Stimulated activated CD4-positive, alpha-beta T cell treated with anti-CD3 and anti-CD28 coated beads, Interleukin-12 subunit alpha, Interleukin-12 subunit beta, amount 100 ng/mL, for 24 hours (primary cell): Measurements from ENCODE around the gene TNFRSF8.

Experiments used
- DNase-seq, 2 experiments: peaks; one replicate each; pipeline ENCODE4 v3.0.0-alpha.2; 2020; ENCODE audit warnings: low read depth in 2 of 2

TNFRSF8 gene

GRCh38 chr1:12141163-12141850 is 78.2 kb downstream of the TNFRSF8 start:
- DNase-seq: no peak

GRCh38 chr1:12142141-12142823 is 79.2 kb downstream of the TNFRSF8 start:
- DNase-seq: no peak

- DNase-seq: no peak
Measured at GRCh38 chr1:12142891-12143630, 80.0 kb downstream of the TNFRSF8 start.

- no peak for DNase-seq
Measured at GRCh38 chr1:12143631-12144155, 80.6 kb downstream of the TNFRSF8 start.

GRCh38 chr1:12144236-12144635 is 81.1 kb downstream of the TNFRSF8 start:
- DNase-seq: no peak

- DNase-seq: no peak
Measured at GRCh38 chr1:12144969-12145368, 81.9 kb downstream of the TNFRSF8 start.

GRCh38 chr1:12145616-12146342 is 82.7 kb downstream of the TNFRSF8 start:
- no peak for DNase-seq

GRCh38 chr1:12146343-12147112 is 83.4 kb downstream of the TNFRSF8 start:
- DNase-seq: no peak

- DNase-seq: no peak
Measured at GRCh38 chr1:12147201-12147701, 84.1 kb downstream of the TNFRSF8 start.

GRCh38 chr1:12148160-12148957 is 85.3 kb downstream of the TNFRSF8 start:
- no peak for DNase-seq

GRCh38 chr1:12148958-12149790 is 86.1 kb downstream of the TNFRSF8 start:
- no peak for DNase-seq

- DNase-seq: no peak
Measured at GRCh38 chr1:12149791-12150175, 86.7 kb downstream of the TNFRSF8 start.

- DNase-seq: no peak
Measured at GRCh38 chr1:12150456-12151200, 87.5 kb downstream of the TNFRSF8 start.

- DNase-seq: no peak
Measured at GRCh38 chr1:12151465-12151864, 88.4 kb downstream of the TNFRSF8 start.

GRCh38 chr1:12152113-12152891 is 89.2 kb downstream of the TNFRSF8 start:
- DNase-seq: no peak

- DNase-seq: no peak
Measured at GRCh38 chr1:12153181-12153785, 90.2 kb downstream of the TNFRSF8 start.

GRCh38 chr1:12155328-12155727 is 92.2 kb downstream of the TNFRSF8 start:
- DNase-seq: no peak
